DOHH2 (cell line): Measurements from ENCODE around the gene TNNT2.

Source experiments
- EZH2phosphoT487 ChIP-seq: fragments of 200-600 bp; sonication (generic); IDR thresholded peaks from 2 replicates; pipeline ENCODE4 v1.6.1; 2017; ENCODE audit warnings: borderline replicate concordance, mild to moderate bottlenecking, antibody characterized with exemption, low read length, moderate library complexity, mixed read lengths
- TF ChIP-seq, protein P1 (sequence below): fragments of 200-600 bp; sonication (generic); IDR thresholded peaks from one replicate; pipeline ENCODE4 v1.5.1; 2014; ENCODE audit warnings: antibody characterized with exemption, mild to moderate bottlenecking, low read depth, low read length; ENCODE audit not compliant: poor library complexity, severe bottlenecking

DNA sequence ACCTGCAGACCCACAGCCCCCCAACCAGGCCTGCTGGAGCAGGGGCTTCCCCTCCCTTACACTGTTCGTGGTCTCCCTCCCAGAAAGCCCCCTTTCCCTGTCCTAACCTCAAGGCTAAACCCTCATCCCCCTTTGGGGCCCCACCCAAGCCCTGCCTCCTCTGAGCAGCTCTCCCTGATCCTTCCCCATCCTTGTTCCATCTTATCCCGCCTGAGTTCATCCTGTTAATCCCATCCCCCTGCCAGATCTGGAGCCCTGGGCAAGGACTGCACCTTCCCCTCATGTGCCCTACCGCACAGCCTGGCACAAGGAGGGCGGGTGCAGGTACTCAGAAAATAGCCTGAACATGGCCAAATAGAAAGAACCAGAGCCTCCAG is 6.9 kb upstream of the TNNT2 start:
- TF ChIP-seq, protein P1, sequence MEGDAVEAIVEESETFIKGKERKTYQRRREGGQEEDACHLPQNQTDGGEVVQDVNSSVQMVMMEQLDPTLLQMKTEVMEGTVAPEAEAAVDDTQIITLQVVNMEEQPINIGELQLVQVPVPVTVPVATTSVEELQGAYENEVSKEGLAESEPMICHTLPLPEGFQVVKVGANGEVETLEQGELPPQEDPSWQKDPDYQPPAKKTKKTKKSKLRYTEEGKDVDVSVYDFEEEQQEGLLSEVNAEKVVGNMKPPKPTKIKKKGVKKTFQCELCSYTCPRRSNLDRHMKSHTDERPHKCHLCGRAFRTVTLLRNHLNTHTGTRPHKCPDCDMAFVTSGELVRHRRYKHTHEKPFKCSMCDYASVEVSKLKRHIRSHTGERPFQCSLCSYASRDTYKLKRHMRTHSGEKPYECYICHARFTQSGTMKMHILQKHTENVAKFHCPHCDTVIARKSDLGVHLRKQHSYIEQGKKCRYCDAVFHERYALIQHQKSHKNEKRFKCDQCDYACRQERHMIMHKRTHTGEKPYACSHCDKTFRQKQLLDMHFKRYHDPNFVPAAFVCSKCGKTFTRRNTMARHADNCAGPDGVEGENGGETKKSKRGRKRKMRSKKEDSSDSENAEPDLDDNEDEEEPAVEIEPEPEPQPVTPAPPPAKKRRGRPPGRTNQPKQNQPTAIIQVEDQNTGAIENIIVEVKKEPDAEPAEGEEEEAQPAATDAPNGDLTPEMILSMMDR, result no peak
- no peak for TF ChIP-seq EZH2phosphoT487
